GM12801 (cell line): ENCODE results near the gene ARID4B.

Experiments used
- CTCF ChIP-seq: IDR thresholded peaks from one replicate; pipeline ENCODE4 v1.5.1; 2011; ENCODE audit warnings: control low read depth; ENCODE audit not compliant: insufficient read length; ENCODE audit errors: extremely low read depth

The ARID4B gene

GRCh38 chr1:235280467-235280866 is 47.5 kb downstream of the ARID4B start:
- no peak for TF ChIP-seq CTCF

GRCh38 chr1:235279694-235280093 is 48.3 kb downstream of the ARID4B start:
- TF ChIP-seq CTCF: no peak

- no peak for TF ChIP-seq CTCF
Measured at GRCh38 chr1:235278915-235279292, 49.1 kb downstream of the ARID4B start.

GRCh38 chr1:235278233-235278914 is 49.6 kb downstream of the ARID4B start:
- no peak for TF ChIP-seq CTCF

DNA sequence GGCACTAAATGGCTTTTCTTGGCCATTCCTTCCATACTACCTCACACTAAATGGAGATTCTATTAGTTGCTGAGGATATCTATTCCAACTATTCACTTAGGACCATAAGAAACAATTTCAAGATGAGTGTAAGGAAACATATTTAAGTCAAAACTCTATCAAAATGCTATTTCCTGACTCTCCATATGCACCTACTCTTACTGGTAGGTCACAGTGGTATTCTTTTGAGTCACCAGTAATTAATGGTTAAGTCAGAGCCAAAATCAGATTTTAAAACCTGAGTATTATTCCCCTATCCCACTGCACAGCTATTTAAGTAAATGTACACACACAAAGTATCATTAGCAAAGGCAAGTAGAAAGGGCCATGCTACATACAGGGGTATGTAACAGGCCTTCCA is 50.3 kb downstream of the ARID4B start:
- no peak for TF ChIP-seq CTCF

- no peak for TF ChIP-seq CTCF
Measured at GRCh38 chr1:235275836-235276235, 52.1 kb downstream of the ARID4B start.

- TF ChIP-seq CTCF: no peak
Measured at GRCh38 chr1:235275223-235275622, 52.8 kb downstream of the ARID4B start.
